K562 (cell line): ENCODE data around the gene STK33. TPM values are rescaled to one million over a fixed set of nuclear protein-coding genes. Genes with fewer than 3 reads are reported as not detected.

Experiments
- ATAC-seq: fragments of 200-7000 bp; cut with Tn5 transposase; 3 replicates; pipeline ENCODE4 v1.9.1; 2020; ENCODE audit warnings: moderate library complexity
- BruUV-seq: library from RNA; stranded (reverse); fragments of 400-500 nt; replicated peaks from 2 replicates; lab custom pipeline; 2021; lab: Mats Ljungman, UMichigan
- CTCF ChIA-PET: fragments of 300-600 bp; formaldehyde crosslinking; extraction: SDS; loops from one replicate; lab custom pipeline; 2021; ENCODE audit warnings: low intra/inter-chr PET ratio; lab: Yijun Ruan, JAX
- POLR2A ChIA-PET: fragments of 300-600, 350-650 bp; sonication (Branson Sonifier 250); formaldehyde crosslinking; extraction: SDS; loops from one replicate; lab custom pipeline; 2021; ENCODE audit warnings: antibody characterized with exemption, inconsistent platforms; lab: Yijun Ruan, JAX
- DNase-seq, 4 experiments: peaks; one replicate each; pipeline versions ENCODE4 v3.0.0 to v3.0.0-alpha.2; 2011 to 2018; ENCODE audit warnings: low spot score in 3 of 4, mixed read lengths in 3 of 4; ENCODE audit errors: extremely low read depth in 1 of 4
- FAIRE-seq: peaks from 2 replicates; lab custom pipeline; 2011; peaks lifted over from hg19 to GRCh38; lab: Jason Lieb, UNC
- H2AFZ ChIP-seq: 2 replicates; pipeline ENCODE4 v1.6.0; 2011; ENCODE audit warnings: low read depth, low read length, control low read depth, inconsistent platforms
- H3K27ac ChIP-seq: fragments of 200-600 bp; 3 replicates; pipeline ENCODE4 v1.8.0; 2011; ENCODE audit warnings: low read depth, mild to moderate bottlenecking, control low read depth, inconsistent platforms, low read length, moderate library complexity, mixed read lengths; ENCODE audit errors: extremely low read depth
- H3K27me3 ChIP-seq, 2 experiments: fragments of 300-600 bp in 1 of 2; 2 replicates in 1 of 2; 3 replicates in 1 of 2; pipeline versions ENCODE4 v1.6.0 to v1.8.0; 2011; ENCODE audit warnings: inconsistent platforms in 2 of 2, low read length in 2 of 2, mild to moderate bottlenecking in 1 of 2, mixed read lengths in 1 of 2, moderate library complexity in 1 of 2; ENCODE audit not compliant: control insufficient read depth in 2 of 2, insufficient read depth in 2 of 2
- H3K36me3 ChIP-seq: fragments of 300-600 bp; 3 replicates; pipeline ENCODE4 v1.8.0; 2011; ENCODE audit warnings: mild to moderate bottlenecking, low read length, inconsistent platforms; ENCODE audit not compliant: control insufficient read depth, insufficient read depth
- H3K4me1 ChIP-seq, 2 experiments: fragments of 200-600 bp in 1 of 2; replicated peaks in 1 of 2; 2 replicates in 1 of 2; 3 replicates in 1 of 2; pipeline versions ENCODE4 v1.5.1 to v1.8.0; 2011; ENCODE audit warnings: inconsistent platforms in 2 of 2, low read length in 2 of 2, mild to moderate bottlenecking in 1 of 2, mixed read lengths in 1 of 2, moderate library complexity in 1 of 2; ENCODE audit not compliant: control insufficient read depth in 2 of 2, insufficient read depth in 2 of 2
- H3K4me2 ChIP-seq: 2 replicates; pipeline ENCODE4 v1.6.1; 2011; ENCODE audit warnings: low read length, control low read depth, inconsistent platforms, mixed read lengths; ENCODE audit not compliant: insufficient read depth
- H3K4me3 ChIP-seq: fragments of 200-600 bp; sonication (generic), shearing (Covaris generic); 2 replicates; pipeline ENCODE4 v1.5.1; 2016; ENCODE audit warnings: control low read depth, inconsistent platforms
- H3K79me2 ChIP-seq: fragments of 200-600 bp; 3 replicates; pipeline ENCODE4 v1.8.0; 2011; ENCODE audit warnings: low read length, inconsistent platforms; ENCODE audit not compliant: control insufficient read depth, insufficient read depth
- H3K9ac ChIP-seq, 2 experiments: 2 replicates each; pipeline versions ENCODE4 v1.6.0 to v1.6.1; 2011; ENCODE audit warnings: low read depth in 2 of 2, low read length in 2 of 2, control low read depth in 1 of 2, inconsistent platforms in 1 of 2, mild to moderate bottlenecking in 1 of 2, mixed read lengths in 1 of 2; ENCODE audit not compliant: insufficient read depth in 1 of 2
- H3K9me1 ChIP-seq: one replicate; pipeline ENCODE4 v1.6.0; 2011; ENCODE audit warnings: inconsistent platforms, mild to moderate bottlenecking, low read length, moderate library complexity; ENCODE audit not compliant: control insufficient read depth, insufficient read depth
- H3K9me3 ChIP-seq: replicated peaks from 2 replicates; pipeline ENCODE4 v1.5.1; 2011; ENCODE audit warnings: low read depth, low read length, inconsistent platforms; ENCODE audit not compliant: control insufficient read depth, insufficient read depth
- H4K20me1 ChIP-seq: replicated peaks from 2 replicates; pipeline ENCODE4 v1.6.1; 2011; ENCODE audit warnings: low read length, inconsistent platforms, mixed read lengths; ENCODE audit not compliant: control insufficient read depth, insufficient read depth
- MTA2 ChIP-seq: fragments of 450-650 bp; IDR thresholded peaks from 2 replicates; pipeline ENCODE4 v1.6.1; 2016; ENCODE audit warnings: low read depth
- MYBL2 ChIP-seq, 2 experiments: fragments of 450-650 bp in 1 of 2; sonication (generic) in 1 of 2; formaldehyde crosslinking in 1 of 2; IDR thresholded peaks; 2 replicates each; pipeline versions ENCODE4 v1.6.1 to v1.8.1; 2017 to 2022; ENCODE audit warnings: borderline replicate concordance in 1 of 2, inconsistent platforms in 1 of 2, low read depth in 1 of 2, mild to moderate bottlenecking in 1 of 2, missing genetic modification reagents in 1 of 2, moderate library complexity in 1 of 2
- PRMT5 ChIP-seq: sonication (generic); formaldehyde crosslinking; IDR thresholded peaks from 2 replicates; pipeline ENCODE4 v1.5.0; 2020; ENCODE audit warnings: missing genetic modification reagents
- ZNF146 ChIP-seq: IDR thresholded peaks from one replicate; pipeline ENCODE4 v1.6.1; 2018; ENCODE audit warnings: missing compliant biosample characterization; ENCODE audit not compliant: unreplicated experiment
- WGBS: fragments of 100-300 bp; shearing (Covaris generic); methylation state at CpG from one replicate; pipeline ENCODE4 v1.1.6; 2016; ENCODE audit warnings: low coverage, mixed read lengths; ENCODE audit not compliant: insufficient coverage; ENCODE audit errors: missing lambda C conversion rate; 5-methylcytosine and 5-hydroxymethylcytosine counted together
- in situ Hi-C: fragments of 300-500 bp; cut with MboI; formaldehyde crosslinking; loops from 4 replicates; pipeline ENCODE4 v1.15.0; 2018; ENCODE audit warnings: inconsistent platforms, mixed read lengths
- intact Hi-C: fragments of 100-400 bp; cut with micrococcal nuclease; formaldehyde crosslinking; loops from 2 replicates; pipeline ENCODE4 v1.14.2; 2022
- polyA plus RNA-seq, 8 experiments: library from polyadenylated mRNA; depleted of rRNA in 4 of 8; stranded (reverse) in 5 of 8; unstranded in 3 of 8; fragments of >200 nt; fragmentation: Nextera tagmentation in 2 of 8; fragmentation: Illumina TruSeq in 1 of 8; extraction: Ambion mirVana in 2 of 8; extraction: Trizol in 1 of 8; gene quantifications; 2 replicates each; pipeline versions ENCODE4 v1.2.1 to v1.2.3, GENCODE V29; 2011 to 2014; ENCODE audit warnings: inconsistent platforms in 1 of 8, missing spikeins in 1 of 8
- total RNA-seq, 7 experiments: library from RNA; depleted of rRNA in 6 of 7; stranded (reverse); fragments of >200 nt in 6 of 7; fragmentation: Illumina TruSeq in 2 of 7; extraction: Trizol in 2 of 7; gene quantifications; 2 replicates each; pipeline versions ENCODE4 v1.2.1 to v1.2.3, GENCODE V29; 2011 to 2021; ENCODE audit warnings: low replicate concordance in 1 of 7
- TF ChIP-seq, protein P1 (sequence below): fragments of 250-450 bp; sonication (Bioruptor Pico); IDR thresholded peaks from 2 replicates; pipeline ENCODE4 v1.4.0; 2020
- TF ChIP-seq, protein P2 (sequence below): fragments of 250-450 bp; sonication (Bioruptor Pico); IDR thresholded peaks from 2 replicates; pipeline ENCODE4 v1.5.0; 2021; ENCODE audit warnings: mild to moderate bottlenecking, borderline replicate concordance

The STK33 gene
- total and polyA plus RNA-seq, 9 of the 15 experiments (the other 6 are each of a cell fraction or from before 2014, with no cell fraction given), result not detected

DNA sequence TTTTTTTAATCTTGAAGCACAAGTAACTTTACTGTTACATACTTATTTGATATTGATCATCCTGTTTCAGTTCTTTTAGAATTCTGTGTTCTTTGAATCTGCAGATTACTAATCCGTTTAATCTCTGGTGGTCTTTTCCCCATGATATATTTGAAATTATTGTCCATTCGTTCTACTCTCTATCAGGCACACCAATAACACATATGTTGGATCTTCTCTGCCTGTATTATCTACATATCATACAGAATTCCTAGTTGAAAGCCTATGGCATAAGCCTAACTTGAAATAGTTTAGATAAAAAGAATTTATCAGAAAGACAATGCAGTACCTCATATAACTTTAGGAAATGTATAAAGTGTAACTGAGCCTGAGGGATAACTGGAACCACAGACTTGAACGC, 32.6 kb downstream of the STK33 start (continued):
- TF ChIP-seq MYBL2 (IDR thresholded peaks at IDR 0.05; ENCODE audit: low read depth) (no peak), MYBL2 (CRISPR knock-in tag; IDR thresholded peaks at IDR 0.05; ENCODE audit: borderline replicate concordance) (no peak)

DNA sequence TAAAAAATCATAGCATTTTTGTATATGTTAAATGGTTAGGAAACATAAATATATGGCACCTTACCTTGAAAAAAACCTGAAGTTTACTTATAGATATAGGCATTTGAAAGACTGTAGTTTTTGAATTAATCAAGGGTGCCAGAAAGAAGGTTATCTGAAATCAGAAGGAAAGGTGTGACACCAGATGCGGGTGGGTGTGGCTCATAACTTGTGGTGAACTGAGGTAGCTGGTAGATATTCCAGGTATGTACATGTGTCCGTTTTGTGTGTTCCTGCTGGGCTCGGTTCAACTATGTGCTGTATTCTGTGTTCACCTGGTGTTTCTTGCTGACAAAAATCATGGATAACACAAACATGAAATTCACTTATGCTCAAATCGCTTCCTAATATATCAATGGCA, 35.6 kb downstream of the STK33 start:
- no peaks in the 10 kb centered on the region for H3K9me1 ChIP-seq
- in situ Hi-C loops, result no loop called here
- H4K20me1 ChIP-seq, result no peaks in the 10 kb centered on the region
- H3K4me1 ChIP-seq, result no peaks in the 10 kb centered on the region
- H3K9ac ChIP-seq, result no peak overlapping the region
- no peak overlapping the region for H3K27ac ChIP-seq
- H3K4me2 ChIP-seq, result no peak overlapping the region
- POLR2A ChIA-PET, result no interaction called here
- H3K4me3 ChIP-seq, result no peak overlapping the region
- H3K9me3 ChIP-seq, result no peaks in the 10 kb centered on the region
- no peaks in the 10 kb centered on the region for H3K27me3 ChIP-seq
- ATAC-seq (no peak), FAIRE-seq (no peak), DNase-seq (no peak)
- H3K36me3 ChIP-seq, result no peaks in the 10 kb centered on the region
- BruUV-seq, result no TSS peak
- H2AFZ ChIP-seq, result no peak overlapping the region
- CTCF ChIA-PET, result no interaction called here
- WGBS, result 0% methylated on average over 4 of the region's 4 CpGs
- intact Hi-C loops, result no loop called here
- H3K79me2 ChIP-seq, result no peaks in the 10 kb centered on the region
- TF ChIP-seq PRMT5 (CRISPR knock-in tag), result no peak
- TF ChIP-seq, protein P1, sequence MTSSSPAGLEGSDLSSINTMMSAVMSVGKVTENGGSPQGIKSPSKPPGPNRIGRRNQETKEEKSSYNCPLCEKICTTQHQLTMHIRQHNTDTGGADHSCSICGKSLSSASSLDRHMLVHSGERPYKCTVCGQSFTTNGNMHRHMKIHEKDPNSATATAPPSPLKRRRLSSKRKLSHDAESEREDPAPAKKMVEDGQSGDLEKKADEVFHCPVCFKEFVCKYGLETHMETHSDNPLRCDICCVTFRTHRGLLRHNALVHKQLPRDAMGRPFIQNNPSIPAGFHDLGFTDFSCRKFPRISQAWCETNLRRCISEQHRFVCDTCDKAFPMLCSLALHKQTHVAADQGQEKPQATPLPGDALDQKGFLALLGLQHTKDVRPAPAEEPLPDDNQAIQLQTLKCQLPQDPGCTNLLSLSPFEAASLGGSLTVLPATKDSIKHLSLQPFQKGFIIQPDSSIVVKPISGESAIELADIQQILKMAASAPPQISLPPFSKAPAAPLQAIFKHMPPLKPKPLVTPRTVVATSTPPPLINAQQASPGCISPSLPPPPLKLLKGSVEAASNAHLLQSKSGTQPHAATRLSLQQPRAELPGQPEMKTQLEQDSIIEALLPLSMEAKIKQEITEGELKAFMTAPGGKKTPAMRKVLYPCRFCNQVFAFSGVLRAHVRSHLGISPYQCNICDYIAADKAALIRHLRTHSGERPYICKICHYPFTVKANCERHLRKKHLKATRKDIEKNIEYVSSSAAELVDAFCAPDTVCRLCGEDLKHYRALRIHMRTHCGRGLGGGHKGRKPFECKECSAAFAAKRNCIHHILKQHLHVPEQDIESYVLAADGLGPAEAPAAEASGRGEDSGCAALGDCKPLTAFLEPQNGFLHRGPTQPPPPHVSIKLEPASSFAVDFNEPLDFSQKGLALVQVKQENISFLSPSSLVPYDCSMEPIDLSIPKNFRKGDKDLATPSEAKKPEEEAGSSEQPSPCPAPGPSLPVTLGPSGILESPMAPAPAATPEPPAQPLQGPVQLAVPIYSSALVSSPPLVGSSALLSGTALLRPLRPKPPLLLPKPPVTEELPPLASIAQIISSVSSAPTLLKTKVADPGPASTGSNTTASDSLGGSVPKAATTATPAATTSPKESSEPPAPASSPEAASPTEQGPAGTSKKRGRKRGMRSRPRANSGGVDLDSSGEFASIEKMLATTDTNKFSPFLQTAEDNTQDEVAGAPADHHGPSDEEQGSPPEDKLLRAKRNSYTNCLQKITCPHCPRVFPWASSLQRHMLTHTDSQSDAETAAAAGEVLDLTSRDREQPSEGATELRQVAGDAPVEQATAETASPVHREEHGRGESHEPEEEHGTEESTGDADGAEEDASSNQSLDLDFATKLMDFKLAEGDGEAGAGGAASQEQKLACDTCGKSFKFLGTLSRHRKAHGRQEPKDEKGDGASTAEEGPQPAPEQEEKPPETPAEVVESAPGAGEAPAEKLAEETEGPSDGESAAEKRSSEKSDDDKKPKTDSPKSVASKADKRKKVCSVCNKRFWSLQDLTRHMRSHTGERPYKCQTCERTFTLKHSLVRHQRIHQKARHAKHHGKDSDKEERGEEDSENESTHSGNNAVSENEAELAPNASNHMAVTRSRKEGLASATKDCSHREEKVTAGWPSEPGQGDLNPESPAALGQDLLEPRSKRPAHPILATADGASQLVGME (CRISPR knock-in tag), result no peak
- TF ChIP-seq MTA2, result no peak
- no peak for TF ChIP-seq ZNF146 (CRISPR knock-in tag)
- TF ChIP-seq, protein P2, sequence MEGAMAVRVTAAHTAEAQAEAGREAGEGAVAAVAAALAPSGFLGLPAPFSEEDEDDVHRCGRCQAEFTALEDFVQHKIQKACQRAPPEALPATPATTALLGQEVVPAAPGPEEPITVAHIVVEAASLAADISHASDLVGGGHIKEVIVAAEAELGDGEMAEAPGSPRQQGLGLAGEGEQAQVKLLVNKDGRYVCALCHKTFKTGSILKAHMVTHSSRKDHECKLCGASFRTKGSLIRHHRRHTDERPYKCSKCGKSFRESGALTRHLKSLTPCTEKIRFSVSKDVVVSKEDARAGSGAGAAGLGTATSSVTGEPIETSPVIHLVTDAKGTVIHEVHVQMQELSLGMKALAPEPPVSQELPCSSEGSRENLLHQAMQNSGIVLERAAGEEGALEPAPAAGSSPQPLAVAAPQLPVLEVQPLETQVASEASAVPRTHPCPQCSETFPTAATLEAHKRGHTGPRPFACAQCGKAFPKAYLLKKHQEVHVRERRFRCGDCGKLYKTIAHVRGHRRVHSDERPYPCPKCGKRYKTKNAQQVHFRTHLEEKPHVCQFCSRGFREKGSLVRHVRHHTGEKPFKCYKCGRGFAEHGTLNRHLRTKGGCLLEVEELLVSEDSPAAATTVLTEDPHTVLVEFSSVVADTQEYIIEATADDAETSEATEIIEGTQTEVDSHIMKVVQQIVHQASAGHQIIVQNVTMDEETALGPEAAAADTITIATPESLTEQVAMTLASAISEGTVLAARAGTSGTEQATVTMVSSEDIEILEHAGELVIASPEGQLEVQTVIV (CRISPR knock-in tag), result no peak
